DND-41 (cell line): ENCODE data around the gene EGFLAM.

Source experiments
- ATAC-seq: fragments of 200-7000 bp; cut with Tn5 transposase; 3 replicates; pipeline ENCODE4 v1.9.1; 2021; ENCODE audit warnings: low read depth; ENCODE audit not compliant: insufficient read depth
- DNase-seq: peaks from one replicate; pipeline ENCODE4 v3.0.0-alpha.2; 2020
- H2AFZ ChIP-seq: 2 replicates; pipeline ENCODE4 v1.6.0; 2012; ENCODE audit warnings: low read depth, low read length
- H3K27ac ChIP-seq: 2 replicates; pipeline ENCODE4 v1.5.1; 2012; ENCODE audit warnings: low read length, inconsistent platforms
- H3K27me3 ChIP-seq: fragments of 200-600 bp; sonication (generic); 2 replicates; pipeline ENCODE4 v1.6.0; 2012; ENCODE audit warnings: low read length, mild to moderate bottlenecking, inconsistent platforms; ENCODE audit not compliant: insufficient read depth, poor library complexity
- H3K36me3 ChIP-seq: 2 replicates; pipeline ENCODE4 v1.5.1; 2012; ENCODE audit warnings: low read length, inconsistent platforms; ENCODE audit not compliant: insufficient read depth
- H3K4me1 ChIP-seq: 2 replicates; pipeline ENCODE4 v1.5.1; 2012; ENCODE audit warnings: mild to moderate bottlenecking, low read length; ENCODE audit not compliant: insufficient read depth
- H3K4me2 ChIP-seq: 2 replicates; pipeline ENCODE4 v1.6.0; 2012; ENCODE audit warnings: mild to moderate bottlenecking, moderate library complexity, low read length, inconsistent platforms; ENCODE audit not compliant: insufficient read depth
- H3K4me3 ChIP-seq, 2 experiments: fragments of 200-600 bp in 1 of 2; shearing (Covaris generic) in 1 of 2; 2 replicates each; pipeline ENCODE4 v1.5.1; 2012 to 2016; ENCODE audit warnings: inconsistent platforms in 2 of 2, low read length in 2 of 2, mild to moderate bottlenecking in 2 of 2, low read depth in 1 of 2, moderate library complexity in 1 of 2
- H3K79me2 ChIP-seq: 2 replicates; pipeline ENCODE4 v1.6.0; 2012; ENCODE audit warnings: low read length, inconsistent platforms; ENCODE audit not compliant: insufficient read depth
- H3K9ac ChIP-seq: 2 replicates; pipeline ENCODE4 v1.6.0; 2012; ENCODE audit warnings: low read depth, mild to moderate bottlenecking, inconsistent platforms, low read length, moderate library complexity
- H3K9me3 ChIP-seq: 2 replicates; pipeline ENCODE4 v1.5.1; 2012; ENCODE audit warnings: low read length, moderate library complexity, mild to moderate bottlenecking, inconsistent platforms; ENCODE audit not compliant: insufficient read depth, severe bottlenecking
- H4K20me1 ChIP-seq: 2 replicates; pipeline ENCODE4 v1.6.0; 2012; ENCODE audit warnings: low read length; ENCODE audit not compliant: insufficient read depth
- CTCF ChIP-seq: IDR thresholded peaks from 2 replicates; pipeline ENCODE4 v1.5.1; 2012; ENCODE audit warnings: borderline replicate concordance, low read length, moderate library complexity, mild to moderate bottlenecking; ENCODE audit not compliant: poor library complexity, severe bottlenecking; ENCODE audit errors: extremely low read depth
- EZH2 ChIP-seq: IDR thresholded peaks from 3 replicates; pipeline ENCODE4 v1.6.1; 2012; ENCODE audit warnings: borderline replicate concordance, low read depth, mild to moderate bottlenecking, moderate library complexity, low read length, inconsistent platforms; ENCODE audit not compliant: severe bottlenecking

The EGFLAM gene

GRCh38 chr5:38295751-38296150 lies 37.4 kb downstream of the EGFLAM start:
- H3K27me3 ChIP-seq: no peaks in the 10 kb centered on the region

GRCh38 chr5:38297830-38298608 lies 39.7 kb downstream of the EGFLAM start:
- no peak overlapping the region for H3K4me3 ChIP-seq
- ATAC-seq: no peak
- no peak for TF ChIP-seq CTCF
- TF ChIP-seq EZH2: no peak
- H3K9ac ChIP-seq: no peak overlapping the region
- DNase-seq: no peak
- no peaks in the 10 kb centered on the region for H4K20me1 ChIP-seq
- no peaks in the 10 kb centered on the region for H3K79me2 ChIP-seq
- H3K4me2 ChIP-seq: no peak overlapping the region
- no peak overlapping the region for H3K27ac ChIP-seq
- no peak overlapping the region for H2AFZ ChIP-seq
- H3K36me3 ChIP-seq: no peaks in the 10 kb centered on the region
- H3K27me3 ChIP-seq: no peaks in the 10 kb centered on the region
- no peaks in the 10 kb centered on the region for H3K9me3 ChIP-seq
- no peaks in the 10 kb centered on the region for H3K4me1 ChIP-seq

More at GRCh38 chr5:38295751-38296150, 37.4 kb downstream of the EGFLAM start:
- Histone ChIP-seq H3K4me3 (no peak overlapping the region), H3K36me3 (no peaks in the 10 kb centered on the region), H2AFZ (no peak overlapping the region), H3K9me3 (no peaks in the 10 kb centered on the region), H3K27ac (no peak overlapping the region), H3K4me2 (no peak overlapping the region), H3K79me2 (no peaks in the 10 kb centered on the region), H4K20me1 (no peaks in the 10 kb centered on the region), H3K9ac (no peak overlapping the region), H3K4me1 (no peaks in the 10 kb centered on the region)
- DNase-seq (no peak), ATAC-seq (no peak)
- TF ChIP-seq CTCF (no peak), EZH2 (no peak)

- TF ChIP-seq CTCF (no peak), EZH2 (no peak)
- ATAC-seq: no peak
Observed at GRCh38 chr5:38299585-38299984, 41.2 kb downstream of the EGFLAM start.

More at GRCh38 chr5:38299585-38299984, 41.2 kb downstream of the EGFLAM start:
- no peaks in the 10 kb centered on the region for H3K4me1 ChIP-seq
- H3K9ac ChIP-seq: no peak overlapping the region
- H3K36me3 ChIP-seq: no peaks in the 10 kb centered on the region
- no peaks in the 10 kb centered on the region for H3K79me2 ChIP-seq
- H3K4me3 ChIP-seq: no peak overlapping the region
- no peaks in the 10 kb centered on the region for H4K20me1 ChIP-seq
- no peak for DNase-seq
- no peaks in the 10 kb centered on the region for H3K9me3 ChIP-seq
- no peak overlapping the region for H2AFZ ChIP-seq
- no peaks in the 10 kb centered on the region for H3K27me3 ChIP-seq
- H3K27ac ChIP-seq: no peak overlapping the region
- no peak overlapping the region for H3K4me2 ChIP-seq
